AG10803 (cell line): ENCODE measurements around the gene UIMC1.
A peak's percentile ranks its signal among the peaks of the same experiment; 100 is the strongest.

Experiments
- DNase-seq: peaks from one replicate; pipeline ENCODE4 v3.0.0; 2010; ENCODE audit warnings: low read depth
- H3K4me3 ChIP-seq: 2 replicates; pipeline ENCODE4 v1.5.1; 2011; ENCODE audit warnings: mild to moderate bottlenecking, low read length, control low read depth
- TF ChIP-seq, protein P1 (sequence below): conservative IDR thresholded peaks from 2 replicates; pipeline ENCODE4 v1.5.1; 2011; ENCODE audit warnings: mild to moderate bottlenecking, low read length, control low read depth, inconsistent platforms

UIMC1 gene

DNA sequence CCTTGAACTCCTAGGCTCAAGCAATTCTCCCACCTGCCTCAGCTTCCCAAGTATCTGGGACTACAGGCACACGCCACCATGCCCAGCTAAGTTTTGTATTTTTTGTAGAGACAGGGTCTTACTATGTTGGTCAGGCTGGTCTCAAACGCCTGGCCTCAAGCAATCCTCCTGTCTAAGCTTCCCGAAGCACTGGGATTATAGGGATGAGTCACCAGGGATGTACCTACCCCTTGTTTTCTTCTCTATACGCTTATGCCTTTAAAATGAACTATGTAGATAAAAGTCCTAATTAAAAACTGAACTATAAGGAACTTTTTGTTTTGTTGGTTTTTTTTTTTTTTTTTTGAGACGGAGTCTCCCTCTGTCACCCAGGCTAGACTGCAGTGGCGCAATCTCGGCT, 25.8 kb downstream of the UIMC1 start:
- no peak overlapping the region for H3K4me3 ChIP-seq
- TF ChIP-seq, protein P1, sequence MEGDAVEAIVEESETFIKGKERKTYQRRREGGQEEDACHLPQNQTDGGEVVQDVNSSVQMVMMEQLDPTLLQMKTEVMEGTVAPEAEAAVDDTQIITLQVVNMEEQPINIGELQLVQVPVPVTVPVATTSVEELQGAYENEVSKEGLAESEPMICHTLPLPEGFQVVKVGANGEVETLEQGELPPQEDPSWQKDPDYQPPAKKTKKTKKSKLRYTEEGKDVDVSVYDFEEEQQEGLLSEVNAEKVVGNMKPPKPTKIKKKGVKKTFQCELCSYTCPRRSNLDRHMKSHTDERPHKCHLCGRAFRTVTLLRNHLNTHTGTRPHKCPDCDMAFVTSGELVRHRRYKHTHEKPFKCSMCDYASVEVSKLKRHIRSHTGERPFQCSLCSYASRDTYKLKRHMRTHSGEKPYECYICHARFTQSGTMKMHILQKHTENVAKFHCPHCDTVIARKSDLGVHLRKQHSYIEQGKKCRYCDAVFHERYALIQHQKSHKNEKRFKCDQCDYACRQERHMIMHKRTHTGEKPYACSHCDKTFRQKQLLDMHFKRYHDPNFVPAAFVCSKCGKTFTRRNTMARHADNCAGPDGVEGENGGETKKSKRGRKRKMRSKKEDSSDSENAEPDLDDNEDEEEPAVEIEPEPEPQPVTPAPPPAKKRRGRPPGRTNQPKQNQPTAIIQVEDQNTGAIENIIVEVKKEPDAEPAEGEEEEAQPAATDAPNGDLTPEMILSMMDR, result no peak
- no peak for DNase-seq

- no peak overlapping the region for H3K4me3 ChIP-seq
- DNase-seq, result no peak
- TF ChIP-seq, protein P1, result no peak
These were observed 26.9 kb downstream of the UIMC1 start for GRCh38 chr5:176979669-176980068.

DNA sequence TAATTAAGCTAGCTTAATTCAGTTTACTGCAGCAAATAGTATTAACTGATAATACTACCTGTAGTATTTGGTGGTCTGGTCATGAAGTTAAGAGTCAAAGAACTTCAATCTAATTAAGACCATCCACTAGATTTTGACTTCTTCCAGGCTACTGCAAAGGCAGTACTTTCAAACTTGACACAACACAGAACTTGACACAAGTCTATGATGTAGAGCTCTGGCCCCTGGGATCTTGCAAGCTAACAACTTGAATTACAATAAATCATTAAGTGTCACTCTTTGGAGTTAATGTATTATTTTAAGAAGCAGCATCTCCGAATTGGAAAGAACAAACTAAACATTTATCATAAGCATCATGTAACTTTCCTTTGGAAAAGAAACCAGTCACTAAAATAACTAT, 40.9 kb downstream of the UIMC1 start:
- no peak for DNase-seq
- H3K4me3 ChIP-seq, result no peak overlapping the region
- TF ChIP-seq, protein P1, result no peak

DNA sequence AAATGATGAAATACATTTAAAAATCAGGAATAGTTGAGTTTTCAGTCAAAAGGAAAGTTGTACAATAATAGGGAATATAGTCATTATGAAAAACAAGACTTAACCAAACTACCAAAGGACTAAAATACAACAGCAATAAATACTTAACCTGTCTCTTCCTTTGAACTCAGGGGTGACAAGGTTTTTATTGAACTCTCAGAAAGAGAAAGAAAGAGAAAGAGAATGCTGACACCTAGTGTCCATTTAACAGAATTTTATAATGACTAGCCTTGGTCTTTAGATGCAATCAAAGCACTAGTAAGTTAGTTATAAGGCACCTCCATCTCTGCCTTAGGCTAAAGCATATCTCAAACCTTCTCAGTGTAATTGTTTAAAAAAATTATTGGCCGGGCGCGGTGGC, 47.5 kb downstream of the UIMC1 start:
- TF ChIP-seq, protein P1, result peak; percentile 53
- DNase-seq, result peak; percentile 29
- H3K4me3 ChIP-seq, result no peak overlapping the region

- no peak for DNase-seq
- H3K4me3 ChIP-seq, result no peak overlapping the region
- TF ChIP-seq, protein P1, result no peak
These were observed 49.8 kb downstream of the UIMC1 start for GRCh38 chr5:176956756-176957155.

DNA sequence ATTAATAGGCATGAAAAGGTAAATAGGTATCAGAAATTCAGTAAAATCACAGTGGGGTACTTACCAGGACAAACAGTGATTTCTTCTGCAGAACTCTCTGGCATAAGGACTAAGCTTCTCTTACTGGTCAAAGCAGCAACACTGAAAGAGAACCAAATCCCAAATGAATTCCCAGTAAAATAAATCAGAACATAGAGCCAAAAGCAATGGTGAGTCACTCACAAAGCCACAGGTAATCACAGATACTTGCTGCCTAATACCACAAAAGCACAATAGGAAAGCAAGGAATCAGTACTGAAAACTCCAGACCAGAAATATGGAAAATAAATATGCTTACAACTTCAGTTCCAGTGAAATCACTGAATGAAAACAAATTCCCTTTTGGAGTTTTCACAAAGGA, 50.7 kb downstream of the UIMC1 start:
- peak; percentile 18 for DNase-seq
- TF ChIP-seq, protein P1, result no peak
- no peak overlapping the region for H3K4me3 ChIP-seq

- TF ChIP-seq, protein P1, result no peak
- no peak overlapping the region for H3K4me3 ChIP-seq
- DNase-seq, result no peak
These were observed 52.5 kb downstream of the UIMC1 start for GRCh38 chr5:176954050-176954449.
